ENCODE measurements around the gene TECTA.

GRCh38 chr11:121100943-121101342 is at the start of gene TECTA:
- TF ChIP-seq CTCF (IDR thresholded peaks at IDR 0.05; ENCODE audit: poor library complexity, severe bottlenecking) (no peak), EP300 (conservative IDR thresholded peaks at IDR 0.05; ENCODE audit: poor library complexity, severe bottlenecking) (no peak), RAD21 (conservative IDR thresholded peaks at IDR 0.05) (no peak), POLR2AphosphoS5 (IDR thresholded peaks at IDR 0.05) (no peak)
